Fibroblast of mammary gland (primary cell): ENCODE results near the gene CHL1.
A peak's percentile ranks its signal among the peaks of the same experiment; 100 is the strongest.

ENCODE experiments used
- DNase-seq: peaks from one replicate; pipeline ENCODE4 v3.0.0-alpha.2; 2010; ENCODE audit warnings: low read depth
- H3K4me3 ChIP-seq: 2 replicates; pipeline ENCODE4 v1.5.1; 2011; ENCODE audit warnings: low read depth, mild to moderate bottlenecking, low read length, moderate library complexity; ENCODE audit not compliant: control insufficient read depth
- TF ChIP-seq, protein P1 (sequence below): conservative IDR thresholded peaks from 2 replicates; pipeline ENCODE4 v1.5.1; 2011; ENCODE audit warnings: low read depth, low read length, inconsistent platforms; ENCODE audit not compliant: control insufficient read depth, insufficient read depth

The CHL1 gene

GRCh38 chr3:354432-354831 is 157.9 kb downstream of the CHL1 start:
- DNase-seq, result peak; percentile 65
- TF ChIP-seq, protein P1, sequence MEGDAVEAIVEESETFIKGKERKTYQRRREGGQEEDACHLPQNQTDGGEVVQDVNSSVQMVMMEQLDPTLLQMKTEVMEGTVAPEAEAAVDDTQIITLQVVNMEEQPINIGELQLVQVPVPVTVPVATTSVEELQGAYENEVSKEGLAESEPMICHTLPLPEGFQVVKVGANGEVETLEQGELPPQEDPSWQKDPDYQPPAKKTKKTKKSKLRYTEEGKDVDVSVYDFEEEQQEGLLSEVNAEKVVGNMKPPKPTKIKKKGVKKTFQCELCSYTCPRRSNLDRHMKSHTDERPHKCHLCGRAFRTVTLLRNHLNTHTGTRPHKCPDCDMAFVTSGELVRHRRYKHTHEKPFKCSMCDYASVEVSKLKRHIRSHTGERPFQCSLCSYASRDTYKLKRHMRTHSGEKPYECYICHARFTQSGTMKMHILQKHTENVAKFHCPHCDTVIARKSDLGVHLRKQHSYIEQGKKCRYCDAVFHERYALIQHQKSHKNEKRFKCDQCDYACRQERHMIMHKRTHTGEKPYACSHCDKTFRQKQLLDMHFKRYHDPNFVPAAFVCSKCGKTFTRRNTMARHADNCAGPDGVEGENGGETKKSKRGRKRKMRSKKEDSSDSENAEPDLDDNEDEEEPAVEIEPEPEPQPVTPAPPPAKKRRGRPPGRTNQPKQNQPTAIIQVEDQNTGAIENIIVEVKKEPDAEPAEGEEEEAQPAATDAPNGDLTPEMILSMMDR, result peak; percentile 79

GRCh38 chr3:355622-356021 is 159.1 kb downstream of the CHL1 start:
- TF ChIP-seq, protein P1, result no peak
- DNase-seq, result peak; percentile 78

More at GRCh38 chr3:354432-354831, 157.9 kb downstream of the CHL1 start:
- no peak overlapping the region for H3K4me3 ChIP-seq

GRCh38 chr3:356952-357351 is 160.4 kb downstream of the CHL1 start:
- H3K4me3 ChIP-seq, result no peak overlapping the region
- TF ChIP-seq, protein P1, result no peak
- DNase-seq, result peak; percentile 55

More at GRCh38 chr3:355622-356021, 159.1 kb downstream of the CHL1 start:
- no peak overlapping the region for H3K4me3 ChIP-seq

DNA sequence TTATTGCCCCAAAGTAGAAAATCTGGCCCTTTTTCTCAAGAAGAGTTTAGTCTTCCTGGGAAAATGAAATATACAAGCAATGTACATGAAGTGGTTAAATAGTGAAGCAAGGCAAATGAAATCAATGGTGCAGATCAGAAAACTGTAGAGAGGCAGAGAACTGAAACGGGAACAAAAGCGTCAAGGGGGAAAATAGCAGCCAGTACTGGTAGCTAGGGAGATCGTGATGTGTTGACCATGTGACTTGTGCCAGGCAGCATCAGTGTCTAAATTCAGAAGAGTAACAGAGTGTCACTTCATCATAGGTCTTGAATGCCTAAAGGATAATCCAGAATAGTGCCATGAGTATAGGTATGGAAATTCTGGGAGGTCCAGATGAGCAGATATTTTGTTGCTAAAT is 163.1 kb downstream of the CHL1 start:
- TF ChIP-seq, protein P1, result no peak
- no peak overlapping the region for H3K4me3 ChIP-seq
- DNase-seq, result no peak

- H3K4me3 ChIP-seq, result no peak overlapping the region
- TF ChIP-seq, protein P1, result no peak
- DNase-seq, result no peak
These were observed 166.2 kb downstream of the CHL1 start for GRCh38 chr3:362681-363338.

DNA sequence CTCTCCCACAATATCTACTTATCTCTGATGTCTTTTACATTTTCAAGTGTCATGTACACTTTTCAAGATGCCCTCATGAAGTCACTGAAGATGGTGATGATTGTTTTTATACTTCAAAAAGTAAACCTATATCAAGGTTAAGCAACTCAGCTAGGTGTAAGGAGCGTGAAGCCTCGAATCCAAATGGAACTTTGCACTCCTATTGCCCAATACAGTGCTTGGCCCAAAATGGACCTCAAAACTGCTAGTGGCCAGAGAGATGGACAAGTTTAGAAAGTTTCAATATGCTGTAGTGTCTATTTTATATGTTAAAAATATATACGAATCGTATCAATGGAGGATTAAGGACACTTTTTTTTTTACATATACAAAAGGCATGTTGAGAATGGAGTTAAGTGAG is 167.7 kb downstream of the CHL1 start:
- no peak for DNase-seq
- TF ChIP-seq, protein P1, result no peak
- no peak overlapping the region for H3K4me3 ChIP-seq
